Body of pancreas (tissue), 4 donors: ENCODE results near the gene MLLT10.

Experiments used
- CTCF ChIP-seq, 7 experiments: fragments of 450-650 bp in 4 of 7; fragments of 200-600 bp in 3 of 7; sonication (generic) in 3 of 7; IDR thresholded peaks; one replicate each; pipeline ENCODE4 v1.5.1; 2016 to 2019; ENCODE audit warnings: antibody characterized with exemption in 7 of 7
- POLR2A ChIP-seq, 3 donors: fragments of 450-650 bp; IDR thresholded peaks; one replicate each; pipeline ENCODE4 v1.6.1; 2016; ENCODE audit warnings: antibody characterized with exemption in 3 of 3, mild to moderate bottlenecking in 2 of 3

GRCh38 chr10:21522631-21523406 is 11.2 kb upstream of the MLLT10 start:
- no peak for TF ChIP-seq CTCF (IDR thresholded peaks at IDR 0.05)
- TF ChIP-seq POLR2A (IDR thresholded peaks at IDR 0.05) = no peak
